OCI-LY3 (cell line): ENCODE results near the gene NNMT.

Experiments used
- H2AFZ ChIP-seq: fragments of 200-600, 300-600 bp; shearing (Covaris generic); 2 replicates; pipeline ENCODE4 v1.6.0; 2014; ENCODE audit warnings: antibody characterized with exemption, low read depth, low read length
- H3K27ac ChIP-seq: fragments of 200-600, 300-600 bp; sonication (generic); 2 replicates; pipeline ENCODE4 v1.5.1; 2014; ENCODE audit warnings: mild to moderate bottlenecking, low read length, moderate library complexity, mixed read lengths
- H3K27me3 ChIP-seq: fragments of 200-600, 300-600 bp; sonication (generic); 2 replicates; pipeline ENCODE4 v1.6.1; 2014; ENCODE audit warnings: low read depth, low read length, mixed read lengths
- H3K36me3 ChIP-seq: fragments of 200-600, 300-600 bp; sonication (generic); replicated peaks from 2 replicates; pipeline ENCODE3; 2014; ENCODE audit warnings: low read depth, low read length, mixed read lengths
- H3K4me1 ChIP-seq: fragments of 300-600, 200-600 bp; sonication (generic); 2 replicates; pipeline ENCODE4 v1.6.1; 2014; ENCODE audit warnings: low read length, mixed read lengths
- H3K4me2 ChIP-seq: fragments of 200-600, 300-600 bp; sonication (generic); 2 replicates; pipeline ENCODE4 v1.6.1; 2014; ENCODE audit warnings: low read length, mixed read lengths
- H3K4me3 ChIP-seq: fragments of 300-600, 200-600 bp; sonication (generic); 2 replicates; pipeline ENCODE4 v1.5.1; 2014; ENCODE audit warnings: antibody characterized with exemption, mild to moderate bottlenecking, low read length, moderate library complexity
- H3K79me2 ChIP-seq: fragments of 300-600, 200-600 bp; shearing (Covaris generic); 2 replicates; pipeline ENCODE4 v1.6.1; 2014; ENCODE audit warnings: mild to moderate bottlenecking, low read length, mixed read lengths
- H3K9ac ChIP-seq: fragments of 300-600, 200-600 bp; shearing (Covaris generic); 2 replicates; pipeline ENCODE4 v1.6.0; 2014; ENCODE audit warnings: mild to moderate bottlenecking, low read length, moderate library complexity
- H3K9me3 ChIP-seq: fragments of 200-600, 300-600 bp; shearing (Covaris generic); 2 replicates; pipeline ENCODE4 v1.6.1; 2014; ENCODE audit warnings: low read length, mixed read lengths; ENCODE audit not compliant: insufficient read depth
- H4K20me1 ChIP-seq: fragments of 200-600, 300-600 bp; sonication (generic); 2 replicates; pipeline ENCODE4 v1.6.1; 2016; ENCODE audit warnings: low read length, mixed read lengths; ENCODE audit not compliant: insufficient read depth
- CTCF ChIP-seq: fragments of 200-600, 300-600 bp; sonication (generic); IDR thresholded peaks from 2 replicates; pipeline ENCODE4 v1.5.1; 2014; ENCODE audit warnings: antibody characterized with exemption, low read length, low read depth
- EZH2phosphoT487 ChIP-seq: fragments of 200-600 bp; shearing (Covaris generic); IDR thresholded peaks from 2 replicates; pipeline ENCODE4 v1.6.1; 2018; ENCODE audit warnings: antibody characterized with exemption, mixed run types, low read depth

Gene NNMT

GRCh38 chr11:114293201-114293711 lies 2.9 kb upstream of the NNMT start:
- no peak overlapping the region for H3K4me3 ChIP-seq
- no peaks in the 10 kb centered on the region for H3K79me2 ChIP-seq
- H3K9me3 ChIP-seq, result no peaks in the 10 kb centered on the region
- H2AFZ ChIP-seq, result no peak overlapping the region
- H4K20me1 ChIP-seq, result no peaks in the 10 kb centered on the region
- no peaks in the 10 kb centered on the region for H3K4me1 ChIP-seq
- H3K27ac ChIP-seq, result no peak overlapping the region
- H3K4me2 ChIP-seq, result no peak overlapping the region
- H3K36me3 ChIP-seq, result no peaks in the 10 kb centered on the region
- TF ChIP-seq CTCF, result no peak
- TF ChIP-seq EZH2phosphoT487, result no peak
- peaks cover 27% of the 10 kb centered on the region for H3K27me3 ChIP-seq
- no peak overlapping the region for H3K9ac ChIP-seq

- H3K4me2 ChIP-seq, result no peak overlapping the region
- no peak overlapping the region for H3K9ac ChIP-seq
- no peaks in the 10 kb centered on the region for H3K36me3 ChIP-seq
- no peak for TF ChIP-seq CTCF
- no peak for TF ChIP-seq EZH2phosphoT487
- H3K27ac ChIP-seq, result no peak overlapping the region
- H4K20me1 ChIP-seq, result no peaks in the 10 kb centered on the region
- H3K4me3 ChIP-seq, result no peak overlapping the region
- no peaks in the 10 kb centered on the region for H3K9me3 ChIP-seq
- H3K27me3 ChIP-seq, result peaks cover 10% of the 10 kb centered on the region; the same call in 1 of the 2 replicates
- H3K4me1 ChIP-seq, result no peaks in the 10 kb centered on the region
- H3K79me2 ChIP-seq, result no peaks in the 10 kb centered on the region
- H2AFZ ChIP-seq, result no peak overlapping the region
Measured at GRCh38 chr11:114296605-114297372, 590 bp downstream of the NNMT start.

GRCh38 chr11:114297806-114298709 lies 1.9 kb downstream of the NNMT start:
- no peak overlapping the region for H3K27ac ChIP-seq
- H4K20me1 ChIP-seq, result no peaks in the 10 kb centered on the region
- H3K4me1 ChIP-seq, result no peaks in the 10 kb centered on the region
- no peak overlapping the region for H2AFZ ChIP-seq
- no peak overlapping the region for H3K9ac ChIP-seq
- no peaks in the 10 kb centered on the region for H3K9me3 ChIP-seq
- H3K27me3 ChIP-seq, result peaks cover 5% of the 10 kb centered on the region; the same call in 1 of the 2 replicates
- H3K4me2 ChIP-seq, result no peak overlapping the region
- no peaks in the 10 kb centered on the region for H3K79me2 ChIP-seq
- H3K36me3 ChIP-seq, result no peaks in the 10 kb centered on the region
- H3K4me3 ChIP-seq, result no peak overlapping the region
- TF ChIP-seq EZH2phosphoT487 (no peak), CTCF (no peak)

- Histone ChIP-seq H3K79me2 (no peaks in the 10 kb centered on the region), H3K4me3 (no peak overlapping the region), H4K20me1 (no peaks in the 10 kb centered on the region), H3K27me3 (peaks cover 6% of the 10 kb centered on the region; the same call in 1 of the 2 replicates), H2AFZ (no peak overlapping the region), H3K4me2 (no peak overlapping the region), H3K4me1 (no peaks in the 10 kb centered on the region), H3K36me3 (no peaks in the 10 kb centered on the region), H3K9me3 (no peaks in the 10 kb centered on the region), H3K9ac (no peak overlapping the region), H3K27ac (no peak overlapping the region)
- TF ChIP-seq CTCF (no peak), EZH2phosphoT487 (no peak)
Measured at GRCh38 chr11:114298710-114299109, 2.5 kb downstream of the NNMT start.
